Stimulated activated CD8-positive, alpha-beta memory T cell treated with anti-CD3 and anti-CD28 coated beads, Interleukin-15, amount 100 ng/mL, for 24 hours (primary cell): ENCODE results near the gene CPS1.

Experiments
- DNase-seq: peaks from one replicate; pipeline ENCODE4 v3.0.0-alpha.2; 2020; ENCODE audit warnings: low read depth

CPS1 gene

GRCh38 chr2:210681491-210681890, 125.1 kb downstream of the CPS1 start:
- DNase-seq, result no peak

GRCh38 chr2:210686401-210686800, 130.0 kb downstream of the CPS1 start:
- DNase-seq, result no peak

GRCh38 chr2:210687786-210688470, 131.5 kb downstream of the CPS1 start:
- no peak for DNase-seq

GRCh38 chr2:210707900-210708299, 151.5 kb downstream of the CPS1 start:
- DNase-seq, result no peak

GRCh38 chr2:210713122-210713521, 156.7 kb downstream of the CPS1 start:
- DNase-seq, result no peak

GRCh38 chr2:210715560-210716082, 159.2 kb downstream of the CPS1 start:
- DNase-seq, result no peak

GRCh38 chr2:210718503-210718902, 162.1 kb downstream of the CPS1 start:
- no peak for DNase-seq

- DNase-seq, result no peak
Measured at GRCh38 chr2:210722092-210722491, 165.7 kb downstream of the CPS1 start.

GRCh38 chr2:210727549-210727948, 171.2 kb downstream of the CPS1 start:
- DNase-seq, result no peak
